ENCODE measurements around the gene FAM168A.

The FAM168A gene

GRCh38 chr11:73508243-73509176 is 89.4 kb downstream of the FAM168A start:
- no peak for DNase-seq (ENCODE audit: low read depth)
- no peak for TF ChIP-seq CTCF (conservative IDR thresholded peaks at IDR 0.05; ENCODE audit: low read length)
- no peak overlapping the region for H3K4me3 ChIP-seq (ENCODE audit: low read length)

- H3K4me3 ChIP-seq (ENCODE audit: low read length) = no peak overlapping the region
- no peak for DNase-seq (ENCODE audit: low read depth)
- TF ChIP-seq CTCF (conservative IDR thresholded peaks at IDR 0.05; ENCODE audit: low read length) = no peak
These were observed 90.8 kb downstream of the FAM168A start for GRCh38 chr11:73507086-73507485.

GRCh38 chr11:73506038-73506437 is 91.9 kb downstream of the FAM168A start:
- H3K4me3 ChIP-seq (ENCODE audit: low read length) = no peak overlapping the region
- TF ChIP-seq CTCF (conservative IDR thresholded peaks at IDR 0.05; ENCODE audit: low read length) = no peak
- no peak for DNase-seq (ENCODE audit: low read depth)

DNA sequence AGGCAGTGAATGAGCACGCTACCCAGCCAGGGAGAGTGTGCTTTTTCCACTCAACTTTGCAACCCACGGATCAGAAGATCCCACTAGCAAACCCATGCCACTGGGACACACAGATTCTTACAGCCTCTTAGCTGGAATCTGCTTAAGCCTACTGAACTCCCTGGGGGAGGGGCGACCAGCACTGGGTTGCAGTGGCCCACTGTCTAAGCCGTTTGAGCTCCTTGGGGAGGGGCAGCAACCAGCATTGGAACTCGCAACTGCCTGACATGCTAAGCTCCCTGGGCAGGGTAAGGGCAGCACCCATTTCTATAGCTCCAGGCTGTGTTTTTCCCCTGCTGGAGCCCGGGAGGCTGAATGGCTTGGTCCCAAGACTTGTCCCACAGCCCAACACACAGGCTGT is 99.6 kb downstream of the FAM168A start:
- TF ChIP-seq CTCF (conservative IDR thresholded peaks at IDR 0.05; ENCODE audit: low read length) = no peak
- no peak for DNase-seq (ENCODE audit: low read depth)
- H3K4me3 ChIP-seq (ENCODE audit: low read length) = no peak overlapping the region

GRCh38 chr11:73496134-73496533 is 101.8 kb downstream of the FAM168A start:
- DNase-seq (ENCODE audit: low read depth) = no peak
- TF ChIP-seq CTCF (conservative IDR thresholded peaks at IDR 0.05; ENCODE audit: low read length) = no peak
- H3K4me3 ChIP-seq (ENCODE audit: low read length) = no peak overlapping the region

DNA sequence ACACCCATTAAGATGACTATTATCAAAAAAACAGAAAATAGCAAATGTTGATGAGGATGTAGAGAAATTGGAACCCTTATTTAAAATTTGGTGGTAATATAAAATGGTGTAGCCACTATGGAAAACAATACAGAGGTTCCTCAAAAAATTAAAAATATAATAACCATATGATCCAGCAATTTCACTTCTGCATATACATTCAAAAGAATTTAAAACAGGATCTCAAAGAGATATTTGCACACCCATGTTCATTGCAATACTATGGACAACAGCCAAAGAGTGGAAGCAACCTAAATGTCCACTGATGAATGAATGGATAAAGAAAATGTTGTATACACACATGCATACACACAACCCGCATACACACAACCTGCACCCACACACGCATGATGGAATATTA is 102.2 kb downstream of the FAM168A start:
- no peak for DNase-seq (ENCODE audit: low read depth)
- no peak for TF ChIP-seq CTCF (conservative IDR thresholded peaks at IDR 0.05; ENCODE audit: low read length)
- H3K4me3 ChIP-seq (ENCODE audit: low read length) = no peak overlapping the region

DNA sequence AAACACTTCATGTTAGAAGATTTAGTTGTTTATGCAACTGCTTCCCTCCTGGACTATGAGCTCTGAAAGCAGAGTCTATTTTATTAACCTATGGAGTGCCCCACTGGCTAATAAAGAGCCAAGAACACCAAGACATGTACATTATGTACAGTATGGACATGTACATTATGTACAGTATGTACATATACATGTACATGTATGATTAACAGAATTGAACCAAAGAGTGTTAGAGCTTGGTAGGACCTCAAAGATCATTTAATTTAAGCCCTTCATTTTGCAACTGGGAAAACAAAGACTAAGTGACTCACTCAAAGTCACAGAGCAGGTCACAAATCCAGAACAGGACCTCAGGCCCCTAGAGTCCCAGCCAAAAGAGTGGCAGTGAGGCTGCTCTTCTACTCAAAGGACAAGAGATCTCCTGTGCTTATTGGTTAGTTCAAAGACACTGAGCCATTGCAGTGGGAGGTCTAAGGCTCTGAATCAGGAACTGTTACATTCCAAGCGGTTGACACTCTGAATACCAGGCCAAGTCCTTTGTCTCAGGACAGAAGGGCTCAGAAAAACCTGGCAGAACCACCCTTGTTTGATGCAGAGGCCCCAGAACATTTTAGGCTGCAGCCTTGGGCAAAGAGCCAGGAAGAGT is 103.8 kb downstream of the FAM168A start:
- DNase-seq (ENCODE audit: low read depth) = peak; percentile 82
- H3K4me3 ChIP-seq (ENCODE audit: low read length) = no peak overlapping the region
- TF ChIP-seq CTCF (conservative IDR thresholded peaks at IDR 0.05; ENCODE audit: low read length) = no peak

Measured in AG10803 (cell line).